HL-60/S4 (cell line): ENCODE data around the gene PRXL2A.

Source experiments
- in situ Hi-C: fragments of 300-500 bp; cut with MboI; formaldehyde crosslinking; loops from 2 replicates; pipeline ENCODE4 v1.14.3; 2022; ENCODE audit warnings: low sequenced_read_pairs

PRXL2A gene

DNA sequence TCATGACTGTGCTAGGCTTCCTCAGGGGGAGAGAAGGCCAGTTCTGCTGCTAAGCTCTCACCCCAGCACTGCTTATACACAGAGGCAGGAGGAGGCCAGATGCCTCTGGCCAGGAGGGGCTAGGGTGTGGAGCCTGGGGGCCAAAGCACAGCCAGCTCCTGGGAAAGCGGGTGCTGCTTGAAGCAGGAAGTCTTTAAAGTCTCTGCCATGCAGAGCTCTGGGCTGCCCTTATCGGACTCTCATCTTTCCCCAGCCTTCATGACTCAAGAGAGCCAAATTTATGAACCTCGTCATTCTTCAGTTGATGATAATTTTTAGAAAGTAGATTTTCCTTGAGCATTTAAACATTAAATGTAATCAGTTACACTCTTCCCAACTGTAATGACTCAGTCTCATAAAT is 34.5 kb downstream of the PRXL2A start:
- in situ Hi-C loops = loop anchor here (25.0 kb wide), 1 partner anchor 219 kb away; no protein-coding TSS in a partner anchor

DNA sequence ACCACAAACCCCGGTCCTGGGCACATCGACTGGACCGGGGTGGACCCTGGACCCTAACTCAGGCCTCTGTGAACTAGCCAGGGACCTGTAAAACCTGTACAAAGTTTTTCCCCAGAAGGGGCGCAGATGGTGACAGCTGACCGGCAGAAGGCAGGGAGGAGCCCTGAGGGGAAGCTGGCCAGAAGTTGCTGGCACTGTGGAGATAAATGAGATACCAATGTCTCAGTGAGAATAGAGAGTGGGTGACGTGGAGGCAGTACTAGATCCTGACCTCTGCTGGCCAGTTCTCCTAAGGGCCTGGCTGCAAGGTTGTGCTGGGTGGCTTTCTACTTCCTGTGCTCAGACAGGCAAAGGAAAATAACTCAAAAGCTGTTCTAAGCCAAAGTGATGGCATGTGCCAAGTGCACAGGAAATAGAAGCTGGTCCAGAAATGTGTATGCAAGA is 35.2 kb downstream of the PRXL2A start:
- in situ Hi-C loops = loop anchor here (25.0 kb wide), 1 partner anchor 219 kb away; no protein-coding TSS in a partner anchor

DNA sequence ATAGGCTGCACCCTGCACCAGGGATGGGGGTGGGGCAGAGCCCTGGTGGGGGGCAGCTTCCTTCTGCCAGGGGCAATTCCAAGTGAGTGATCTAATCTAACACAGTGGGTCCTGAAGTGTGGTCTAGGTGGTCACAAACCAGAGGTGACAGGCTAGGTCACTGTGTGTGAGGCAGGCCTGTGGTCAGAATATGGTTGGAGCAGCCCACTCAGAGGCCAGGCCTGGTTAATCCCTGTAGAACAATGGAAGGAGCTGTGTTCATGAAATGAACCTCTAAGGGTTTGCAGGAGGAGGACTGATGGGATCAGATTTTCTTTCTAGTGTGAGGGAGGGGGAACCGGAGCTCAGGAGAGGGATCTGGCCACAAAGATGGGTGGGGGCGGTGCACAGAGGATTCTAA is 35.8 kb downstream of the PRXL2A start:
- in situ Hi-C loops = loop anchor here (25.0 kb wide), 1 partner anchor 218 kb away; no protein-coding TSS in a partner anchor

DNA sequence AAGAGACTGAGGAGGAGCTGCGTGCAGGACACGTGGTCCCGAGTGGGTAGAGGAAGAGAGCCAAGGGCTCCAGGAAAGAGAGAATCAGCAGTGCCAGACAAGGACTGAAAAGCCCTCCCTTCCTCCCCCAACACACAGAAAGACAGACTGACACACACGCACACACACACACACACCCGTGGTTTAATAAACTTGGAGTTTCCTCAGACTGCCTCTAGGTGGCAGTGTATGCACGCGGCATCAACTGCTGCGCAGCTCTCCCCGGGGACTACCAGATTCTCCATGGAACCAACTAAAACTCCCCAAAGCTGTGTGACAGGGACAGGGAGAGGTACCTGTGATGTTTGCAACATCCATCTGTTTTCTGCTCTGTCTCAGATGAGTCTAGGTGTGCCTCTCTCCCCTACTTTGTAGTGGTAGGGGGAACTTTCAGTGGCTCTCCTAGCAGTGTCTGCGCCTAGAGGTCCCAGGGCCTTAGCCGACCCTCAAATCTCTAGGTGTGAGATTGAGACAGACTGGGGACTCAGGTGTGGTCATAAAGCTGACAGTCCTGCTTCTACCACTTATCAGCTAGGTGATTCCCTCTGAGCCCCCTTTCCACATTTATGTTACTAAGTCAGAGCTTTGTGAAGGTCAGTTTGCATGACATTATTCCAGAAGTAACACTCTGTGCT is 36.4 kb downstream of the PRXL2A start:
- in situ Hi-C loops = loop anchor here (25.0 kb wide), 1 partner anchor 218 kb away; no protein-coding TSS in a partner anchor

DNA sequence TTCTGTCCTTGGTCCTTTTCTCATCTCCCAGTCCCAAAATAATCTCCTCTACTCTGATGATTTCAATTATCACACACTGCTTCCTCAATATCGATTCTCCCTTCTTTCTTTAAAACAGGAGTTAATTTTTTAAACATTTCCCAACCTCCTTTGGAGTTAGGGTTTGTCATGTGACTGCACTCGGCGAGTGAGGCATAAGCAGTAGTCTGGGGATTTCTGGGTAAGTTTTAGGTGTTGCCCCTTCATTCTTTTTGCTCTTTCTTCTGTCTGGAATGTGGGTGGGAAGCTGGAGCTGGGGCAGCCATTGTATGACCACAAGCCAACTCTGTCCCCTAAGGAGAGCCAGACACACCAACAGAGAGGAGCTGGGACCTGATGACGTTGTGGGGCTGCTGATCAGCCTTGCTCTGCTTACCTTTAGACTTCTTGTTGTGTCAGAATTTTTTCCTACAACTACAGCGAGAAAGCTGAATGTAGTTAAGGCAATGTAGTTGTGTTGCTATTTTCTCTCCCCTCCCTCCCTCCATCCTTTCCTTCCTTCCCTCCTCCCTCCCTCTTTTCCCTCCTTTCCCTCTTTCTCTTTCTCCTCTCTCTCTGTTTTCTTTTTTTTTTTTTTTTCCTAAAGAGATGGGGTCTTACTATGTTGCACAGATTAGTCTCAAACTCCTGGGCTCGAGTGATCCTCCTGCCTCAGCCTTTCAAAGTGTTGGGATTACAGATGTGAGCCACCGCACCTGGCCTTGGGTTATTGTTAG is 39.3 kb downstream of the PRXL2A start:
- in situ Hi-C loops = loop anchor here (25.0 kb wide), 1 partner anchor 215 kb away; no protein-coding TSS in a partner anchor

DNA sequence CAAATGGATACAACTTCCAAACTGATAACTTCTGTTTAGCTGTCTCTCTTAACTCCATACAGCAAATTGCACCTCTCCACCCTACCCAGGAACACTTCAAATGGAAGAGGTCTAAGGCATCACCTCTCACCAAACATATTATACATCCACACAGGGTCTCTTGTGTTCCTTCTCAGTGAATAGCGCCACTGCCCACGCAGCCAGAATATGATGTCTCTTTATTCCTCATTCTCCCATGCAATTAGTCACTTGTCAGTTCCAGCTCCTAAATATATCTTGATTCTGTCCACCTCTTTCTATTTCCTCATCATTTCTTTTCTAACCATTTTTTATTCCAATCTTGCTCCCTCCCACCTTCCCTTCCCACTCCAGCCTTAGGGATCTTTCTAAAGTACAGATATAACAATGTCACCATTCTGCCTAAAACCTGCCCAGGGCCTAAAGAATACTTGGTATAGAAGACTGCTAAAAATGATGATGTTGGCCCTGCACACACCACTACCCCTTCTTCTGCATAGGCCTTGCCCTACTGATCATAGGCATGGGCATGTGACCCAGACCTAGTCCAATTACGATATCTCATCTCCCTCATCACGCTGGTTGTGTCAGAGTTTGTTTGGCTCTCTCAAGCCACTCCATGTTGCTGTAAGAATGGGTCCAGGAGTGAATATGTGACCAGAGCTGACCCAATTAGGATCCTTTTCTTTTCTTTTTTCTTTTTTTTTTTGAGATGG is 40.0 kb downstream of the PRXL2A start:
- in situ Hi-C loops = loop anchor here (25.0 kb wide), 1 partner anchor 214 kb away; no protein-coding TSS in a partner anchor

DNA sequence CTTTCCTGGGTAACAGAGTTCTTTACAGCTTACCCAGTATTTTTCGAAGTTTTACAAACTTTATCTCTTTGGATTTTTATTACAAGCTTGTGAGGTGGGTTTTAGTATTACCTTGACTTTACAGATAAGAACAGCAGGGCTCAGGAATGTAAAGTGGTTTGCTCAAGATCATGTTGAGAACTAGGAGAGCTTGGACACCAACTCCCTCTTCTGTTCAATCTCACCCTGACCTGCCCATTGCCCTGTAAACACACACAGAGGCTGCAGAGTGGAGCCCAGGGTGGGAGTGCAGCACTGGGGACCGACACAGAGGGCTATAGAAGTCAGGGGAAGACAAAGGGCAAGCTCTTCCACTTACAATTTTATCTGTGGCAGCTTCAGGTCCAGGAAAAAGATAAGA is 41.2 kb downstream of the PRXL2A start:
- in situ Hi-C loops = loop anchor here (25.0 kb wide), 1 partner anchor 213 kb away; no protein-coding TSS in a partner anchor

DNA sequence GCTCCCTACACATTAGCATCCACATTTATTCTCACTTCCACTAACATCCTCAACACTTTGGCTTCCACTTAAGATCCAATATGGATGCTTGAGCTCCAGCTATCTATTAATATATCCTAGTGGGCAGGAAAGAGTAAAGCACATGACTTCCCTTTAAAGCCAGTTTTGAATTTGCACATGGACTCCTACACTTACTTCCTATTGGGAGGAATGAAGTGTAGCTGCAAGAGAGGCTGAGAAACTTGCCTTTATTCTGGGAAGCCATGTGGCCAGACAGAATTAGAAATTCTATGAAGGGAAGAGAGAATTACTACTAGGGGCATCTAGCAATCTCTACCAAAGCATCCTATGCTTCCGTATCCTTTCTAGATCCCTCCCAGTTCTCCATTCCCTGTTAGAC is 42.8 kb downstream of the PRXL2A start:
- in situ Hi-C loops = no loop called here

DNA sequence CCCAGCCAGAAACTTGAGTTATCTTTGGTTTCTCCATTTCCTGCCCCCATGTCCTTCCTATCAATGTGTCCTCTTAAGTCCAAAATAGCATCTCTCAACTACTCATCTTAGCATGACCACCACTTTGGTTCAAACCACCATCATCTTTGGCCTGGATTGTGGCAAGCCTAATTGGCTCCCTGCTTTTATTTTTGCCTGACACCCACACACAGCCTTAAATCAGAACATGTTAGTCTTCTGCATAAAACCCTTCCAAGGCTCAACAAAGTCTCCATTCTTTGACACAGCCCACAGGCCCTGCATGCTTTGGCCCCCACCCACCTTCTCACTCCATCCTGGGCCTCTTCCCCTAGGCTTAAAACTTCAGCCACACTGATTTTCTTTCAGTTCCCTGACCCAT is 43.7 kb downstream of the PRXL2A start:
- in situ Hi-C loops = no loop called here

DNA sequence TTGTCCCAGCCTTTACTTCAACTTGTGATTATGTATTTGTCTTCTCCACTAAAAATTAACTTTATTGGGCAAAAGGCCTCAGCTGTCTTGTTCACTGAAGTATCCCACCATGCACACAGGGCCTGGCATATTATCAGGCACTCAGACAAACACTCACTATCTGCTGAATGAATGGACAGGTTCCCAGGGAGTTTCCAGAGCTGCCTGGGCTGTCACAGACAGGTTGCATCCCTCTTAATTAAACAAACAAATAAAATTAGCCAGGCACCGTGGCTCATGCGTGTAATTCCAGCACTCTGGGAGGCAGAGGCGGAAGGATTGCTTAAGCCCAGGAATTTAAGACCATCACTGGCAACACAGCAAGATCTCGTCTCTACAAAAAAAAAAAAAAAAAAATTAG is 44.3 kb downstream of the PRXL2A start:
- in situ Hi-C loops = no loop called here

DNA sequence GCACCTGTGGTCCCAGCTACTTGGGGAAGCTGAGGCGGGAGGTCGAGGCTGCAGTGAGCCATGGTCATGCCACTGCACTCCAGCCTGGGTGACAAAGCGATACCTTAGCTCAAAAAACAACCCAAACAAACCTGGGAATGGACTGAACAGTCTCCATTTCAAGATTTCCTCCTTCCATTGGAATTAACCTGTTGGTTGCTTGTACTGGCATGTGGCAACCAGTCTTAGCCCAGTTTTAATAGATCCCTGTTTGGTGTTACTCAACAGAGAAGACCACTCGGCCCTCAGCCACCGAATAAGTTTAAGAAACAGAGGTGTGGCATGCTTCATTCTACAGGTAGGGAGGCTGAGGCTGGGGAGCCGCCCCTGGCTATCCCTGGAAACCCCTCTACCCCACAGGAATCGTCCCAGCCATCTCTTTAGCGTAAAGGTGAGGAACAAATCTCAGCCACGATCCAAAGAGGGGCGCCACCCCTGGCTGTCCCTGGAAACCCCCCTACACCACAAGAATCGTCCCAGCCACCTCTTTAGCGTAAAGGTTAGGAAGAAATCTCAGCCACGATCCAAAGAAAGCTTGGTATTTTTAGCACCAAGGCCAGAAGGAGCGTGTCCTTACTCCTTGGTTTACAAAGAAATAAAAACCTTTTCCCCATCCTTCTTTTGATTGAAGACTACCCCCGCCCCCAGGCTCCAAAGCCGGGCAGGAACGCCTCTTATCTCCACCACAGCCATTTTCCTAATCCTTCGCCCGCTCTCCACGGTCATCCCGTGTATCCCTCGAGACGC is 44.9 kb downstream of the PRXL2A start:
- in situ Hi-C loops = no loop called here

DNA sequence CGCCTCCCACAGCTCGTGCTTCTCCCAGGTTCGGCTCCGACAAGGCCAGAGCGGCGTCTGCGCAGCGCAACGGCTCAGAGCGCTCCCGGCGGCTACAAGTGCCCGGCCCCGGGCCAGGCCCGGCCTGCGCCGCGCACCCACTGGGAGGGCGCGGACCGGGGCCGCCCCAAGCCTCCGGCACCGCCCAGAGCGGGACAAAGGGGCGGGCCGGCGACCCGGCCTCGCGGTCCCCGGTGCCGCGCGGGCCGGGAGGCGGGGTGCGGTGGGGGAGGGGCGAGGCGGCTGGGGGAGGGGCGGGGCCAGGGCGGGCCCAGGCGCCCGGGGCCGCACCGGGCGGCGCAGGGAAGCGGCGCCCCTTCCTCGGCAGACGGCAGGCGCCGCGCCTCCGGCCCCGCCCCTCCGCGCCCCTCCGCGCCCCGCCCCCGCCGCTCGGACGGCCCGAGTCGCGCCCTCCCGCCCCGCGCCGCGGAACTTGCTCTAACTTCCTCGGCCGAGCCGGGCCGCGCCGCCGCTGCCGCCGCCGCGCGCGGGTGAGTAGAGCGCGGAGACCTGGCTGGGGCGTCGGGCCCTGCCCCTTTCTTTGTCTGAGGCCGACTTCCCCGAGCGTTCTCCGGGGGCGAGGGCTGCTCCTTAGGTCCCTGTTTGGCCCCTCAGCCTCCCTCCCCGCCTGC is 45.6 kb downstream of the PRXL2A start, which contains the start of gene TSPAN14:
TSPAN14 (plus strand) TSS at position 469 of the 671 bp plus-strand sequence. CDS start 34,924 bp downstream, outside the sequence.
- in situ Hi-C loops = no loop called here

DNA sequence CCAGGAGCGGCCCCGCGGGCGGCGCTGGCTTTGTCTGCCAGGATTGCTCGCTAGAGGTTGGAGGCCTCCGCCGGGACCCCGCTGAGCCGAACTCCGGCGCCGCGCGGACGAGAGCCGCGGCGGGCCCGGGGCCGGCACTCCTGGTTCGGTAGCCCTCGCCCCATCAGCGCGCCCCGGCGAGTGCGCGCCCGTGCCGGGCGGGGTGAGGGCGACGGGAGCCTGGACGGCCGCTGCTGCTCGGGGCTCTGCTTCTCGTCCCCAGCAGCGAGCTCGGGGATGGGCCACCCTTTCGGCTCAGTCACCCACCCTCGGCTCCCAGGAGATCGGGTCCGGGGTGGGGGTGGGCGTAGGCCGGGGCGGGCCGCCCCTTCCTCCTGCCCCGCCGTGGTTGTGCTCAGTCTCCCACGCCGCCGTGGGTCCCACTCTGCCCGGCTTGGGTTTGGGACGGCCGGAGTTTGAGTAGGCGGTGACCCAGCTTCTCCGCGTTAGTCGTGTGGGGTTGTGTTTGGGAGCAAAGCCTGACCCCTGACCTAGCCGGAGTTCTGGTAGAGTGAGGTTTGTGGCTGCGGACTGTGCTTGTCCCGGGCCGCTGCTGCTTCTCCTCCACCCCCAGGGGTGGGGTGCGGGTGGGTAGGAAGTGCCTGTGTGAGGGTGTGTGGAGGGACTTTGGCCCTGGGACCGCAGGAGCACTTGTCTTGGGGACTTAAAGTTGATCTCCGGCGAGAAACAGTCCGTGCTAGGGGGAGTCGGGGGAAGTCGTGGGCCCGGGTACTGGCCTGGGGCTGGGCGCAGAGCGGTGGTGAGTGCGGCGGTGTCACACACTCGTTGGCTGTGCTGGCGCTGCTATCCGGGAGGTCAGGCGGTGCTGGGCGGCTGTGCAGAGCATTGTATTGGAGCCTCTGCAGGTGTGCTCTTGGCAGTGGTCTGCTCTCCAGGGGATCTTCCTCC is 46.4 kb downstream of the PRXL2A start:
- in situ Hi-C loops = loop anchor here (5.0 kb wide), 1 partner anchor 38 kb away; no protein-coding TSS in a partner anchor

DNA sequence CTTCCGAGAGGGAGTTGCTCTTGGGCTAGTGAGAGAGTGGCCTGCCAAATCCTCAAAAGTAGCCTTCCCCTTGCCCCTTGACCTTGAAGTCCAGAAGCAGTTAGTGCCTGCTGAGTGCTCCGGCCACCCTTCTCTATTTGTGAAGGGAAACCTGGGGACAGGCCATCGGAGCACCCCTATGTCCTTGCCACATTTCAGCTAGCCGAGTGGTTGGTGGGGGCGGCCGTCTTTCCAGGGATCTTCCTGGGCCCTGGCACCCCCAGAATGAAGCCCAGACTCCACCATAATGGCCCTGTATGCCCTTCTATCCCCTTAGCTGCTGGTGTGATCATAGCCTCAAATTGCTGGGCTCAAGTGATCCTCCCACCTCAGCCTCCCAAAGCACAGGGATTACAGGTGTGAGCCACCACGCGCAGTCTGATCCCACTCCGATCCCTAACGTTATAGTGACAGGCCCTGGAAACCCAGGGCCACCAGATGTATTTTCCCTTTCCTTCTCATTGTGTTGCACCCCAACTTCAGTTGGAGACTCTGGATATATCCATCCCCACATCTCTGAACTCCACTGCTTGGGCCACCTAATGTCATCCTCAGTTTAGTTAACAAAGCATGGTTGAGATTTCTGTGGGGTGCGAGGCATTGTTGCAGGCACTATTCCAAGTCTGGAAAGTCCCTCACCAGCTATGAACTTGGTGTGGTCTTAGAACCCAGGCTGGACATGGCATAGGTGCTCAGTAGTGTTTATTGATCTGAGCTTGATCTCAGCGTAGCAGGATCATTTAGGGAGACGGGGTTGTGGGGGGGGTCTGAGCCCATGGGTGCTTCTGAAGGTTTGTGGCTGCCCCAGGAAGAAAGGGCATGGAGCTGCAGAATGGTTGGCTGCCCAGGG is 47.4 kb downstream of the PRXL2A start:
- in situ Hi-C loops = loop anchor here (5.0 kb wide), 1 partner anchor 37 kb away; no protein-coding TSS in a partner anchor

DNA sequence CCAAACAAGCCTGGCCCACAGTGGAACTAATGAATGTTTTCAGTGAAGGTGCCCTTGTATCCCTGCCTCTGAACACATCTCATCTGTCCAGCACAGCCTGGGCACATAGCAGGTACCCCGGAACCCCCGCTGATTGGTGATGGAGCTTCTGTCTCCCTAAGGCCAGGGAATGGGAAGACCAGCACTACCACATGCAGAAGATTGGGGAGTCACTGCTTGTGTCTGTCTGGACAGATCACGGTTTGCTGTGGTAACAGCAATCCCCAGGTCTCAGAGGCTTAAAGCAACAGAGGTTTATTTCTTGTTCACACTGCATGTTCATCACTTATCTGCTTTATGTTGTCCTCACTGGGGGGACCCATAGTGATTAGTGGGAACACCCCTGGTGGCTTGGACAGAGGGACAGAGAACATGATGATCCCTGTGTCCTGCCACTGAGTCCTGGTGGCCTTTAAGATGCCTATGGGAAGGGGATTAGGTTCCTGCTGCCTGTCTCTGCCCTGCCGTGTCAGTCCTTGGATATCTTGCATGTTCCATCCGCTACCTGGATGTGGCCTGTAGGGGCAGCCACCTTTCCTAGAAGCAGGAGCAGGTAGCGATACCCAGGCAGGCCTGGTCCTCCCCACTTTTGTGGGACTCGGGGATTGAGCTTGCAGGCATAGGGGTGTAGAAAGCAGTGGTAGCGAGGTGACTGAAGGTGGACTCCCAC is 49.4 kb downstream of the PRXL2A start:
- in situ Hi-C loops = loop anchor here (5.0 kb wide), 1 partner anchor 35 kb away; no protein-coding TSS in a partner anchor

DNA sequence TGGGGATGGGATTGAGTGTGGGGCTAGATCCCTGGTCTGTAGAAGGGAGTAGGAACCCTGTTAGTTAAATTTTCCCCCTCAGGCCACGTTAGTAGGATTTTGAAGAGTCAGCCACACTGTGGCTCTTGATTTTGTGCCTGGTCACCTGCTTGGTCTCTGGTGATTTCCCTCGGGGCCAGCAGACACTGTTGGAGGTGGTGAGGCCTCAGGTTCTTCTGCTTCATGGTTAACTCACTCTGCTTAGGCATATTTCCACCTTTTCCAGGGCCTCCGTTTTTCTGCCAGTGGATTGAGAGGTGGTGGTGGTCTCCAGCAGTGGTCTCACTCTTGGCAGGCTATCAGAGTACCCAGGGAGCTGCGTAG is 49.9 kb downstream of the PRXL2A start:
- in situ Hi-C loops = loop anchor here (5.0 kb wide), 1 partner anchor 34 kb away; no protein-coding TSS in a partner anchor

DNA sequence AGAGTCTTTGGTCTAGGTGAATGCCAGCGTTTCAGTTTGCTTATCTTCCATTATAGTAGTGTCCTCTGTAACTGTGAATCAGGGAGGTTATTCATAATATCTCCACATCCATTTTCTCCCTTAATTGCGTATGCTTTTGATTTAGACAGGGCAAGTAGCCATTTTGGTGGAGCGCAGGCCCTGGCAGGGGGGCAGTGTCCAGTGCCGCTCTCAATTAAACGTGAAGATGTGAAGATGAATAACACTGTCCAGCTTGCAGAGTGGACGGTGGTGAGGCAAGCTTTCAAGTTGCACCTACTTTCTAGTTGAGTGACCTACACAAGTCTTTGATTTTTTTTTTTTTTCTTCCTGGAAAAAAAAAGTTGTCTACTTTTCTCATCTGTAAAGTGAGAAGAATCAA is 50.3 kb downstream of the PRXL2A start:
- in situ Hi-C loops = loop anchor here (5.0 kb wide), 1 partner anchor 34 kb away; no protein-coding TSS in a partner anchor
